HK-2 (cell line): ENCODE measurements around the gene TPI1.
"Not testable (repeated sequence)": the region's sequence is repeated elsewhere in the genome, so short reads cannot be mapped to it uniquely, and the experiment has no call there.

Experiments used
- DNase-seq: peaks from one replicate; pipeline ENCODE4 v3.0.0-alpha.2; 2018; ENCODE audit not compliant: unreplicated experiment

The TPI1 gene

GRCh38 chr12:6847676-6848075, 19.7 kb upstream of the TPI1 start:
- no peak for DNase-seq

DNA sequence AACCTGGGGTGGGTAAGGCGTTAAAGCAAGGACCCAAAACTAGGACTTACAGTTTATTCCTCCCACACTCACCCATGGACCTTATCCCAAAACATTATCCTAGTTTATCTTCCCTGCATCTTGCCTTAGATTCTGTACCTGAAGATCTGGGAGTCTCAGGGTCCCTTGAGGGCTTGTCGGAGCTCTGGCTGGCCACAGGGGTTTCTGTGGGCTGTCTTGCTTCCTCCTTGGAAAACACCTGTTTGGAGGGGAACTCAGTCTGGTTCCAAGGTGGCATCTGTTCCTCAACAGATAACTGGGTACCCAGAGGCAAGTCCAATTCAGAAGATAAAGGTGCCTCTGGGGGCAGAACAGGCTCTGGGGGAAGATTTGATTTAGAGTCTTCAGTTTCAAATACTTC, 17.9 kb upstream of the TPI1 start:
- no peak for DNase-seq

GRCh38 chr12:6849976-6850560, 17.3 kb upstream of the TPI1 start:
- no peak for DNase-seq

- no peak for DNase-seq
Observed at GRCh38 chr12:6850796-6851152, 16.6 kb upstream of the TPI1 start.

GRCh38 chr12:6851153-6851920, 16.0 kb upstream of the TPI1 start, which contains the start of gene CDCA3:
Gene CDCA3 (minus strand): TSS chr12:6851286. CDS start chr12:6850952, 334 bp downstream.
- peak; percentile 94 for DNase-seq

DNA sequence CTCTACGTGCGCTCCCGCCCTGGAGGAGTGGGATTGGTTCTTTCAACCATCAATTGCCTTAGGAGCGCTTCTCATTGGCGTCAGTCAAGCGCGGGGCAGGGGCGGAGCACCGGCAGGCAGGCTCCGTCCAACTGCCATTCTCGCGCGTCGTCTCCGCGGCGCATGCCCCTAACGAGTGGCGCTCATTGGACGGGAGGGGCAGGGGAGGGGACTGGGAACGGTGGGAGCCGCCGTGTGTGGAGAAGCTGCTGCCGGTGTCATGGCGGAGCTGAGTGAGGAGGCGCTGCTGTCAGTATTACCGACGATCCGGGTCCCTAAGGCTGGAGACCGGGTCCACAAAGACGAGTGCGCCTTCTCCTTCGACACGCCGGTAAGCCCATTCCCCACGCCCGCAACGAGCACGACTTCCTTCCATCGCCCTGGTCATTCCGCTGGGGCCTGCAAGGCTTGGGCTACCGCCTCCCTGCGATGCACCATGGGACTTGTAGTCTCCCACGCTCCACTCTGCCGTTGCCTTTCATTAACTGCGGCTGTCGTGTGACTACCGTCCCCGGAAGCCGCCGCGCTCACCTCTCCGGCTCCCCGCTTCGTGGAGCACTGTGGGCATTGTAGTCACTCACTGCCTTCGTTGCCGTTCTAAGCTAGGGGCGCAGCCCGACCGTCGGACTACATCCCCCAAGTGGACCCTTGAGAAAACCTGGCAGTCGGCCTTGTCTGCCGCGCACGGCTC, 15.2 kb upstream of the TPI1 start, which contains the start of gene USP5:
Gene USP5, plus strand, starts transcription at position 230 of the 730 bp plus-strand sequence. Its CDS starts 30 bp downstream, at position 260.
- DNase-seq = peak; percentile 98

GRCh38 chr12:6852651-6853354, 14.5 kb upstream of the TPI1 start:
- peak; percentile 73 for DNase-seq

DNA sequence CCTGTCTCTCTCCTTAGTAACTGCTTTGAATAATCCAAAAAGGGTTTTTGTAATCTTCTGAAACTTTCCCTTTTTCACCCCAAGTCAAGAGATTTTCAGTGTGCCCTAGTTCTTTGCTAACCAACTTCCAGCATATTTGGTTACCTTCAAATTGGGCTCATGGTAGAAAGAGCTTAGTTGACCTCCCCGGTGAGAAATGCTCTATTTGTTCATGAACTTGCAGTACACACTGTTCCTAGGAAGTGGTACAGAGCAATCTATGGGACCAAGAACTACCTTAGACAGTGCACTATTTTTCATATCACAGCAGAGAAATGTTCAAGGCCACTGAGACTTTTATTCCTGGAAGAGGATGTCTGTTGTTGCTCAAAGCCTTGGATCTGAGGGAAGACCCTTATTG, 13.7 kb upstream of the TPI1 start:
- no peak for DNase-seq

GRCh38 chr12:6854036-6854435, 13.3 kb upstream of the TPI1 start:
- DNase-seq = no peak

- no peak for DNase-seq
Observed at GRCh38 chr12:6855322-6855721, 12.0 kb upstream of the TPI1 start.

- no peak for DNase-seq
Observed at GRCh38 chr12:6858799-6859198, 8.5 kb upstream of the TPI1 start.

- no peak for DNase-seq
Observed at GRCh38 chr12:6860116-6860515, 7.2 kb upstream of the TPI1 start.

- DNase-seq = no peak
Observed at GRCh38 chr12:6860942-6861341, 6.4 kb upstream of the TPI1 start.

- DNase-seq = no peak
Observed at GRCh38 chr12:6861391-6861790, 5.9 kb upstream of the TPI1 start.

DNA sequence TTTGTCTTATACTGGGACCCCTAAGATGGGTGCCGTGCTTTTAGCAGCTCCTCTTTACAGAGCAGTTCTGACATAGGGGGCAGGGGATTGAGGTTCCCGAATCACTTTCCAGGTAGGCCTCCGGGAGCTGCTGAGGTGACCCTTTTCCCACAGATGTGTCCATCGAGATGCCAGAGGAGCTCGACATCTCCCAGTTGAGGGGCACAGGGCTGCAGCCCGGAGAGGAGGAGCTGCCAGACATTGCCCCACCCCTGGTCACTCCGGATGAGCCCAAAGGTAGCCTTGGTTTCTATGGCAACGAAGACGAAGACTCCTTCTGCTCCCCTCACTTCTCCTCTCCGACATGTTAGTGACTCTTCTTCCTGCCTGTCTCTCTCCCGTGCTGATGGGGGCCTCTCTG, 4.3 kb upstream of the TPI1 start:
- DNase-seq = no peak

DNA sequence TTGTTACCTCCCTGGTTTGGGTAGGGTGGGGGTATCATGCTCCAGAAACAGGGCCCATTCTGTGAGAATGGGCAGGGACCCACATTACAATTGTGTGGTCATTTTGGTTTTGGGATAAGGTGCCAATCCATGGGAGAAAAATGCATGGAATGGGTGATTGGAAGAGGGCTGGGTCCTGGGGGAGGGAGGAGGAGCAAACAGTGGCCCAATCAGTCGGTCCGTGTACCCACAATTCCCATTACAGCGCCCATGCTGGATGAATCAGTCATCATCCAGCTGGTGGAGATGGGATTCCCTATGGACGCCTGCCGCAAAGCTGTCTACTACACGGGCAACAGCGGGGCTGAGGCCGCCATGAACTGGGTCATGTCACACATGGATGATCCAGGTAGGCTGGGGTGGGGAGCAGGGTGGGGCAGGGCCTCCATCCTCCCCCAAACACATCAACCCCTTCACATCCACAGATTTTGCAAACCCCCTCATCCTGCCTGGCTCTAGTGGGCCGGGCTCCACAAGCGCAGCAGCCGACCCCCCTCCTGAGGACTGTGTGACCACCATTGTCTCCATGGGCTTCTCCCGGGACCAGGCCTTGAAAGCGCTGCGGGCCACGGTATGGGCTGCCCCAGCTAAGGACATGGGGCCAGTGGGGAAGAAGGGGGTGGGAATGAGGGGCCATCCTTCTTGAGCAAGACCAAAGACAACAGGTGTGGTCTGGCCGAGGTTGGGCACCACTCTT, 3.6 kb upstream of the TPI1 start:
- no peak for DNase-seq

- not testable (repeated sequence) for DNase-seq
Observed at GRCh38 chr12:6865307-6865706, 2.0 kb upstream of the TPI1 start.

GRCh38 chr12:6866163-6866919, 990 bp upstream of the TPI1 start:
- no peak for DNase-seq

GRCh38 chr12:6866920-6867412, 365 bp upstream of the TPI1 start:
- DNase-seq = no peak

- DNase-seq = peak; percentile 20
Observed at GRCh38 chr12:6868211-6869048, 1.1 kb downstream of the TPI1 start.
